A549 (cell line): Measurements from ENCODE around the gene ZNF358. TPM values are rescaled to one million over a fixed set of nuclear protein-coding genes. Genes with fewer than 3 reads are reported as not detected.
A peak's percentile ranks its signal among the peaks of the same experiment; 100 is the strongest.

Experiments
- ATAC-seq, 2 experiments: fragments of 200-7000 bp in 1 of 2; fragments of >200 bp in 1 of 2; cut with Nextera tagmentation in 1 of 2; cut with Tn5 transposase in 1 of 2; 3 replicates each; pipeline versions ENCODE4 v1.8.0 to v1.9.1; 2018 to 2020; ENCODE audit warnings: mild to moderate bottlenecking in 1 of 2, moderate library complexity in 1 of 2
- CTCF ChIA-PET: fragments of 300-600 bp; sonication (Branson Sonifier 250); formaldehyde crosslinking; extraction: SDS; loops from one replicate; lab custom pipeline; 2021; ENCODE audit warnings: antibody characterized with exemption, inconsistent platforms; lab: Yijun Ruan, JAX
- POLR2A ChIA-PET: fragments of 350-600 bp; formaldehyde crosslinking; extraction: SDS; loops from one replicate; lab custom pipeline; 2021; ENCODE audit warnings: antibody characterized with exemption, inconsistent platforms; lab: Yijun Ruan, JAX
- DNase-seq, 2 experiments: peaks; one replicate each; pipeline versions ENCODE4 v3.0.0 to v3.0.0-alpha.2; 2011 to 2016; ENCODE audit warnings: low read depth in 1 of 2, low spot score in 1 of 2
- FAIRE-seq: peaks from 2 replicates; lab custom pipeline; 2011; peaks lifted over from hg19 to GRCh38; lab: Jason Lieb, UNC
- H3K27ac ChIP-seq, 2 experiments: fragments of >200 bp; sonication (Bioruptor Twin); formaldehyde crosslinking; 3 replicates each; pipeline ENCODE4 v1.5.1; 2016 to 2017
- H3K4me1 ChIP-seq: fragments of >200 bp; sonication (Bioruptor Twin); formaldehyde crosslinking; 3 replicates; pipeline ENCODE4 v1.6.1; 2016
- H3K4me2 ChIP-seq: fragments of >200 bp; sonication (Bioruptor Twin); formaldehyde crosslinking; 3 replicates; pipeline ENCODE4 v1.6.1; 2016
- H3K4me3 ChIP-seq: fragments of >200 bp; sonication (Bioruptor Twin); formaldehyde crosslinking; 3 replicates; pipeline ENCODE4 v1.5.1; 2016
- H3K9me3 ChIP-seq: fragments of >200 bp; sonication (Bioruptor Twin); formaldehyde crosslinking; 3 replicates; pipeline ENCODE4 v1.6.1; 2016
- BHLHE40 ChIP-seq: IDR thresholded peaks from 2 replicates; pipeline ENCODE4 v1.6.1; 2012; ENCODE audit warnings: low read depth, low read length, inconsistent platforms
- CHD4 ChIP-seq: fragments of 200-600 bp; sonication (generic); IDR thresholded peaks from 2 replicates; pipeline ENCODE4 v1.6.1; 2016; ENCODE audit warnings: antibody characterized with exemption, mild to moderate bottlenecking, borderline replicate concordance
- EHF ChIP-seq: fragments of 250-450 bp; sonication (Bioruptor Pico); IDR thresholded peaks from 2 replicates; pipeline ENCODE4 v1.5.0; 2020; ENCODE audit warnings: mild to moderate bottlenecking
- EHMT2 ChIP-seq: fragments of 200-600 bp; sonication (generic); IDR thresholded peaks from 2 replicates; pipeline ENCODE4 v1.6.1; 2016; ENCODE audit warnings: antibody characterized with exemption, low read depth, mild to moderate bottlenecking, moderate library complexity
- ESRRA ChIP-seq: fragments of 150-350 bp; IDR thresholded peaks from 2 replicates; pipeline ENCODE4 v1.6.1; 2014; ENCODE audit warnings: mild to moderate bottlenecking, low read length, borderline replicate concordance
- FOSB ChIP-seq: fragments of 250-450 bp; sonication (Bioruptor Pico); IDR thresholded peaks from 2 replicates; pipeline ENCODE4 v1.5.0; 2020; ENCODE audit warnings: mild to moderate bottlenecking, moderate library complexity
- FOSL2 ChIP-seq, 2 experiments: fragments of 450-650 bp in 1 of 2; fragments of >200 bp in 1 of 2; sonication (Bioruptor Twin) in 1 of 2; formaldehyde crosslinking; IDR thresholded peaks; 2 replicates each; pipeline versions ENCODE4 v1.5.0 to v1.6.1; 2016 to 2020; ENCODE audit warnings: mild to moderate bottlenecking in 1 of 2, moderate library complexity in 1 of 2
- GATA3 ChIP-seq: IDR thresholded peaks from 2 replicates; pipeline ENCODE4 v1.6.1; 2012; ENCODE audit warnings: borderline replicate concordance
- HDAC2 ChIP-seq: fragments of 200-600 bp; sonication (generic); IDR thresholded peaks from 2 replicates; pipeline ENCODE4 v1.6.1; 2016
- HOXA7 ChIP-seq: fragments of 250-450 bp; sonication (Bioruptor Pico); IDR thresholded peaks from 2 replicates; pipeline ENCODE4 v1.5.0; 2020; ENCODE audit warnings: mild to moderate bottlenecking, moderate library complexity
- HOXB5 ChIP-seq: fragments of 250-450 bp; sonication (Bioruptor Pico); IDR thresholded peaks from 2 replicates; pipeline ENCODE4 v1.5.0; 2020; ENCODE audit warnings: mild to moderate bottlenecking, moderate library complexity
- JUN ChIP-seq, 2 experiments: fragments of >200 bp; sonication (Bioruptor Twin); formaldehyde crosslinking; IDR thresholded peaks; 2 replicates in 1 of 2; 3 replicates in 1 of 2; pipeline ENCODE4 v1.6.1; 2016 to 2017
- KDM1A ChIP-seq: fragments of 200-600 bp; sonication (generic); IDR thresholded peaks from 2 replicates; pipeline ENCODE4 v1.6.1; 2016; ENCODE audit warnings: low read depth, mild to moderate bottlenecking
- KDM5A ChIP-seq: fragments of 200-600 bp; sonication (generic); IDR thresholded peaks from 2 replicates; pipeline ENCODE4 v1.6.1; 2016; ENCODE audit warnings: antibody characterized with exemption, mild to moderate bottlenecking
- MYC ChIP-seq: IDR thresholded peaks from 2 replicates; pipeline ENCODE4 v1.6.1; 2012; ENCODE audit warnings: mild to moderate bottlenecking, inconsistent platforms, low read length, improper control_type of control experiment, borderline replicate concordance
- NFE2L2 ChIP-seq: fragments of 150-350 bp; conservative IDR thresholded peaks from 2 replicates; pipeline ENCODE4 v1.6.1; 2014; ENCODE audit warnings: low read length
- NR3C1 ChIP-seq: fragments of >200 bp; sonication (Bioruptor Twin); formaldehyde crosslinking; IDR thresholded peaks from 3 replicates; pipeline ENCODE4 v1.6.1; 2017
- PHF8 ChIP-seq: fragments of 200-600 bp; sonication (generic); IDR thresholded peaks from 2 replicates; pipeline ENCODE4 v1.6.1; 2016; ENCODE audit warnings: low read depth, mild to moderate bottlenecking, antibody characterized with exemption, moderate library complexity, borderline replicate concordance
- POLR2A ChIP-seq: IDR thresholded peaks from 2 replicates; pipeline ENCODE4 v1.6.1; 2012; ENCODE audit warnings: mild to moderate bottlenecking, low read length
- POLR2AphosphoS2 ChIP-seq: conservative IDR thresholded peaks from 2 replicates; pipeline ENCODE4 v1.6.1; 2012; ENCODE audit warnings: low read length, improper control_type of control experiment, inconsistent platforms
- RAD21 ChIP-seq, 2 experiments: fragments of >200 bp in 1 of 2; sonication (Bioruptor Twin) in 1 of 2; formaldehyde crosslinking in 1 of 2; IDR thresholded peaks in 1 of 2; conservative IDR thresholded peaks in 1 of 2; 2 replicates in 1 of 2; 3 replicates in 1 of 2; pipeline ENCODE4 v1.6.1; 2012 to 2018; ENCODE audit warnings: inconsistent platforms in 1 of 2
- RFX5 ChIP-seq: fragments of 450-650 bp; IDR thresholded peaks from 2 replicates; pipeline ENCODE4 v1.7.1; 2014; ENCODE audit warnings: antibody characterized with exemption, mild to moderate bottlenecking, moderate library complexity
- RNF2 ChIP-seq: fragments of 200-600 bp; sonication (generic); IDR thresholded peaks from 2 replicates; pipeline ENCODE4 v1.6.1; 2016; ENCODE audit warnings: low read depth, mild to moderate bottlenecking, antibody characterized with exemption, moderate library complexity, borderline replicate concordance
- TFCP2L1 ChIP-seq: fragments of 250-450 bp; sonication (Bioruptor Pico); IDR thresholded peaks from 2 replicates; pipeline ENCODE4 v1.5.0; 2021; ENCODE audit warnings: mild to moderate bottlenecking
- ZC3H11A ChIP-seq: fragments of 450-650 bp; IDR thresholded peaks from 2 replicates; pipeline ENCODE4 v1.6.1; 2014; ENCODE audit warnings: antibody characterized with exemption, mild to moderate bottlenecking
- ZSCAN20 ChIP-seq: fragments of 250-450 bp; sonication (Bioruptor Pico); IDR thresholded peaks from 2 replicates; pipeline ENCODE4 v1.8.0; 2022; ENCODE audit warnings: mild to moderate bottlenecking, moderate library complexity
- WGBS: methylation state at CpG from one replicate; pipeline ENCODE4 v1.1.6; 2017; ENCODE audit errors: missing lambda C conversion rate; 5-methylcytosine and 5-hydroxymethylcytosine counted together
- polyA plus RNA-seq, 4 experiments: library from polyadenylated mRNA; depleted of rRNA in 3 of 4; stranded (reverse); fragments of >200 nt; fragmentation: RNase III in 1 of 4; extraction: RNeasy Plus Mini Kit Qiagen cat#74134 plus additional on column Dnase treatment in 1 of 4; gene quantifications; 2 replicates in 3 of 4; 3 replicates in 1 of 4; pipeline ENCODE4 v1.2.3, GENCODE V29; 2011 to 2017
- TF ChIP-seq, protein P1 (sequence below): fragments of 450-650 bp; IDR thresholded peaks from 2 replicates; pipeline ENCODE4 v1.6.1; 2014; ENCODE audit warnings: antibody characterized with exemption
- TF ChIP-seq, protein P2 (sequence below): fragments of 150-350 bp; IDR thresholded peaks from 2 replicates; pipeline ENCODE4 v1.6.1; 2014; ENCODE audit warnings: low read depth, mild to moderate bottlenecking, low read length
- TF ChIP-seq, protein P3 (sequence below): fragments of >200 bp; sonication (Bioruptor Twin); formaldehyde crosslinking; IDR thresholded peaks from 3 replicates; pipeline ENCODE4 v1.6.1; 2016
- TF ChIP-seq, protein P4 (sequence below): IDR thresholded peaks from 2 replicates; pipeline ENCODE4 v1.6.1; 2012

ZNF358 gene
- polyA plus RNA-seq, 2 of the 4 experiments (the other 2 are of a cell fraction) = 9.5 to 14.0 TPM

DNA sequence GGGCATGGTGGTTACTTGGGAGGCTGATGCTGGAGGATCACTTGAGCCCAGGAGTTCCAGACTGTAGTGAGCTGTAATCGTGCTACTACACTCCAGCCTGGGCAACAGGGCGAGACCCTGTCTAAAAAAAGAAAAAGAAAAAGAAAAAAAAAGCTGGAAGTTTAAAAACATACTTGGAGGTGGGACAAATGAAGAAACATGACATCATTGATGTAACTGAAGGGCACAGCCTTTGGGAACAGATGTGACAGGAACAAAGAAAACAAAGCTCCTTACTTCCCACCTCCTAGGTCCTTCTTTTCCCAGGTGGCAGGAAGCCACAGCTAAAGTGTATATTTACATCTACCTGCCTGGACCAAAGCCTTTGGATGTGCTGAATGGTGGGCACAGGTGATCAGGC, 29.0 kb upstream of the ZNF358 start:
- Histone ChIP-seq H3K4me2 (no peak overlapping the region), H3K27ac (no peak overlapping the region), H3K4me3 (no peak overlapping the region), H3K4me1 (peaks cover 7% of the 10 kb centered on the region), H3K9me3 (no peaks in the 10 kb centered on the region)
- ChIA-PET POLR2A (no interaction called here), CTCF (interaction anchor here (1.3 kb wide), 1 partner anchor 10 kb away, joined by 3 read pairs; a partner anchor contains a TSS)
- ATAC-seq (no peak), DNase-seq (no peak), FAIRE-seq (no peak)
- 72% methylated on average over 2 of the region's 2 CpGs for WGBS
- no peak for TF ChIP-seq HDAC2
- no peak for TF ChIP-seq POLR2A
- TF ChIP-seq RNF2 = no peak
- no peak for TF ChIP-seq GATA3
- TF ChIP-seq TFCP2L1 = no peak
- no peak for TF ChIP-seq KDM1A
- no peak for TF ChIP-seq POLR2AphosphoS2
- no peak for TF ChIP-seq FOSB (CRISPR knock-in tag)
- no peak for TF ChIP-seq RFX5
- no peak for TF ChIP-seq NR3C1
- no peak for TF ChIP-seq JUN (IDR thresholded peaks at IDR 0.05)
- TF ChIP-seq EHMT2 = no peak
- TF ChIP-seq FOSL2 (IDR thresholded peaks at IDR 0.05) = no peak
- TF ChIP-seq FOSL2 (CRISPR knock-in tag; IDR thresholded peaks at IDR 0.05) = no peak
- no peak for TF ChIP-seq KDM5A
- no peak for TF ChIP-seq NFE2L2
- no peak for TF ChIP-seq HOXA7 (CRISPR knock-in tag)
- no peak for TF ChIP-seq BHLHE40
- TF ChIP-seq, protein P1, sequence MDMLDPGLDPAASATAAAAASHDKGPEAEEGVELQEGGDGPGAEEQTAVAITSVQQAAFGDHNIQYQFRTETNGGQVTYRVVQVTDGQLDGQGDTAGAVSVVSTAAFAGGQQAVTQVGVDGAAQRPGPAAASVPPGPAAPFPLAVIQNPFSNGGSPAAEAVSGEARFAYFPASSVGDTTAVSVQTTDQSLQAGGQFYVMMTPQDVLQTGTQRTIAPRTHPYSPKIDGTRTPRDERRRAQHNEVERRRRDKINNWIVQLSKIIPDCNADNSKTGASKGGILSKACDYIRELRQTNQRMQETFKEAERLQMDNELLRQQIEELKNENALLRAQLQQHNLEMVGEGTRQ = no peak
- no peak for TF ChIP-seq EHF
- no peak for TF ChIP-seq CHD4

DNA sequence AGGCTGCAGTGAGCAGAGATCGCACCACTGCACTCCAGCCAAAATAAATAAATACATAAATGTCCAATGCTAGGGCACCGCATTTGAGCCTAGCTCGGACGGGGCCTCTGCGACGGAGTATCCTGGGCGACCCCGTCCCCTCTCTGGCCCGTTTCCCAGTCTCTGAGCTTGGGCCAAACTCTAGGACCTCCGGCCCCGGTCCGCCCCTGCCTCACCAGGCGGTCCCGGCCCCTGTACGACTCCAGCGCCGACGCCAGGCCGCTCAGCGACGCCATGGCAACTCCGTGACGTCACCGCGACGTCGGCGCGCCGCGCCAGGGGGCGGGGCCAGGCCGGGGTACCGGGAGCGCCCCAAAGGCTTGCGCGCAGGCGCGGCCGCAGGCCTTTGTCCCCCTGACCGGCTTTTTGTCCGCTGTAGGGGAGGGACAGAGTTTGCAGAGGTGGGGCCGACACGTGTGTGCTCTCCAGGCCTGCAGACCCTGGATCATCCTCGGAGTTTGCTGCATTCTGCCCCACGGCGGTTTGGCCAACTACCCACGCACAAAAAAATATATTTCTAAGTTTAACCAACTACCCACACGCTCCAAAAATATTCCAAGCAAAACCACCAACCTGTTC, 27.1 kb upstream of the ZNF358 start, which contains the start of gene PEX11G:
Gene PEX11G, minus strand, starts transcription at position 300 of the 618 bp plus-strand sequence. Its CDS starts 25 bp downstream, at position 275.
- Histone ChIP-seq H3K4me2 (peak within 1 kb of the TSS; percentile 80), H3K9me3 (no peaks in the 10 kb centered on the region), H3K4me3 (peak within 1 kb of the TSS; percentile 62), H3K27ac (peak within 1 kb of the TSS; percentile 84 to 94), H3K4me1 (peaks cover 7% of the 10 kb centered on the region)
- DNase-seq (peak; percentile 83 to 93), FAIRE-seq (no peak), ATAC-seq (peak; percentile 94 to 96)
- ChIA-PET CTCF (interaction anchor here (0.8 kb wide), 1 partner anchor 23 kb away, joined by 3 read pairs; no protein-coding TSS in a partner anchor), POLR2A (interaction anchor here (0.8 to 1.1 kb wide), 2 partner anchors 9 to 31 kb away, joined by 3 read pairs; a partner anchor contains a TSS)
- TF ChIP-seq JUN (IDR thresholded peaks at IDR 0.05) = peak; percentile 39 to 79; a peak in 4 of 5 replicates
- TF ChIP-seq, protein P2, sequence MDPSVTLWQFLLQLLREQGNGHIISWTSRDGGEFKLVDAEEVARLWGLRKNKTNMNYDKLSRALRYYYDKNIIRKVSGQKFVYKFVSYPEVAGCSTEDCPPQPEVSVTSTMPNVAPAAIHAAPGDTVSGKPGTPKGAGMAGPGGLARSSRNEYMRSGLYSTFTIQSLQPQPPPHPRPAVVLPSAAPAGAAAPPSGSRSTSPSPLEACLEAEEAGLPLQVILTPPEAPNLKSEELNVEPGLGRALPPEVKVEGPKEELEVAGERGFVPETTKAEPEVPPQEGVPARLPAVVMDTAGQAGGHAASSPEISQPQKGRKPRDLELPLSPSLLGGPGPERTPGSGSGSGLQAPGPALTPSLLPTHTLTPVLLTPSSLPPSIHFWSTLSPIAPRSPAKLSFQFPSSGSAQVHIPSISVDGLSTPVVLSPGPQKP = no peak
- TF ChIP-seq ZC3H11A = no peak
- TF ChIP-seq, protein P3, sequence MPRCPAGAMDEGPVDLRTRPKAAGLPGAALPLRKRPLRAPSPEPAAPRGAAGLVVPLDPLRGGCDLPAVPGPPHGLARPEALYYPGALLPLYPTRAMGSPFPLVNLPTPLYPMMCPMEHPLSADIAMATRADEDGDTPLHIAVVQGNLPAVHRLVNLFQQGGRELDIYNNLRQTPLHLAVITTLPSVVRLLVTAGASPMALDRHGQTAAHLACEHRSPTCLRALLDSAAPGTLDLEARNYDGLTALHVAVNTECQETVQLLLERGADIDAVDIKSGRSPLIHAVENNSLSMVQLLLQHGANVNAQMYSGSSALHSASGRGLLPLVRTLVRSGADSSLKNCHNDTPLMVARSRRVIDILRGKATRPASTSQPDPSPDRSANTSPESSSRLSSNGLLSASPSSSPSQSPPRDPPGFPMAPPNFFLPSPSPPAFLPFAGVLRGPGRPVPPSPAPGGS = peak; percentile 61; the same call in 1 of the 3 replicates
- peak; percentile 72 for TF ChIP-seq PHF8
- no peak for TF ChIP-seq MYC
- no peak for TF ChIP-seq HOXB5
- peak; percentile 73 for TF ChIP-seq POLR2A
- TF ChIP-seq FOSL2 (IDR thresholded peaks at IDR 0.05) = no peak
- TF ChIP-seq FOSL2 (CRISPR knock-in tag; IDR thresholded peaks at IDR 0.05) = peak; percentile 45; the same call in 1 of the 2 replicates
- TF ChIP-seq RFX5 = peak; percentile 76
- no peak for TF ChIP-seq ESRRA
- TF ChIP-seq ZSCAN20 = no peak
- TF ChIP-seq, protein P4, sequence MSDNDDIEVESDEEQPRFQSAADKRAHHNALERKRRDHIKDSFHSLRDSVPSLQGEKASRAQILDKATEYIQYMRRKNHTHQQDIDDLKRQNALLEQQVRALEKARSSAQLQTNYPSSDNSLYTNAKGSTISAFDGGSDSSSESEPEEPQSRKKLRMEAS = peak; percentile 74
- no peak for TF ChIP-seq RAD21 (conservative IDR thresholded peaks at IDR 0.05 in 1 of 2, IDR thresholded peaks at IDR 0.05 in 1 of 2)
- no peak for TF ChIP-seq EHMT2
- 5% methylated on average over 10 of the region's 49 CpGs for WGBS
